MM.1S (cell line): ENCODE measurements around the gene SH3D19.

Source experiments
- DNase-seq: peaks from one replicate; pipeline ENCODE4 v3.0.0-alpha.2; 2015
- H2AFZ ChIP-seq: fragments of 300-600 bp; sonication (generic); 2 replicates; pipeline ENCODE4 v1.6.0; 2016; ENCODE audit warnings: antibody characterized with exemption, low read length
- H3F3A ChIP-seq: fragments of 300-600 bp; sonication (generic); 2 replicates; pipeline ENCODE4 v1.6.1; 2016; ENCODE audit warnings: mild to moderate bottlenecking, antibody characterized with exemption, low read length, moderate library complexity, mixed read lengths; ENCODE audit not compliant: insufficient read depth
- H3K27ac ChIP-seq: fragments of 300-600 bp; sonication (generic); 2 replicates; pipeline ENCODE4 v1.5.1; 2016; ENCODE audit warnings: mild to moderate bottlenecking, low read length
- H3K27me3 ChIP-seq: fragments of 300-600 bp; sonication (generic); replicated peaks from 2 replicates; pipeline ENCODE4 v1.6.0; 2016; ENCODE audit warnings: low read length; ENCODE audit not compliant: insufficient read depth
- H3K36me3 ChIP-seq: fragments of 300-600 bp; sonication (generic); replicated peaks from 2 replicates; pipeline ENCODE4 v1.6.1; 2016; ENCODE audit warnings: mild to moderate bottlenecking, low read length, mixed read lengths; ENCODE audit not compliant: insufficient read depth
- H3K4me1 ChIP-seq: fragments of 300-600 bp; sonication (generic); 2 replicates; pipeline ENCODE4 v1.6.1; 2016; ENCODE audit warnings: low read length, mixed read lengths
- H3K4me2 ChIP-seq: fragments of 300-600 bp; sonication (generic); 2 replicates; pipeline ENCODE4 v1.6.0; 2016; ENCODE audit warnings: low read depth, low read length
- H3K4me3 ChIP-seq: fragments of 300-600 bp; sonication (generic); 2 replicates; pipeline ENCODE4 v1.5.1; 2016; ENCODE audit warnings: low read length, mixed read lengths
- H3K79me2 ChIP-seq: fragments of 300-600 bp; sonication (generic); 2 replicates; pipeline ENCODE4 v1.6.1; 2016; ENCODE audit warnings: mixed run types, low read length, mixed read lengths
- H3K9ac ChIP-seq: fragments of 300-600 bp; sonication (generic); 2 replicates; pipeline ENCODE4 v1.6.1; 2016; ENCODE audit warnings: low read length, mixed read lengths
- H3K9me2 ChIP-seq: fragments of 300-600 bp; sonication (generic); replicated peaks from 2 replicates; pipeline ENCODE4 v1.6.1; 2016; ENCODE audit warnings: mild to moderate bottlenecking, low read length, mixed read lengths; ENCODE audit not compliant: insufficient read depth
- H3K9me3 ChIP-seq: fragments of 300-600 bp; sonication (generic); replicated peaks from 2 replicates; pipeline ENCODE4 v1.6.1; 2016; ENCODE audit warnings: mild to moderate bottlenecking, low read length, mixed read lengths; ENCODE audit not compliant: insufficient read depth
- H4K20me1 ChIP-seq: fragments of 300-600 bp; sonication (generic); 2 replicates; pipeline ENCODE4 v1.6.1; 2016; ENCODE audit warnings: mild to moderate bottlenecking, low read length, moderate library complexity, mixed read lengths; ENCODE audit not compliant: insufficient read depth
- CTCF ChIP-seq: fragments of 300-600 bp; sonication (generic); IDR thresholded peaks from 2 replicates; pipeline ENCODE4 v1.5.1; 2016; ENCODE audit warnings: antibody characterized with exemption, low read length, mixed read lengths
- EZH2 ChIP-seq: fragments of 300-600 bp; sonication (generic); optimal IDR thresholded peaks from 2 replicates; pipeline ENCODE3; 2017; ENCODE audit warnings: low read depth, mild to moderate bottlenecking, antibody characterized with exemption, low read length, mixed read lengths
- EZH2phosphoT487 ChIP-seq: fragments of 300-600 bp; sonication (generic); IDR thresholded peaks from 2 replicates; pipeline ENCODE4 v1.6.1; 2018; ENCODE audit warnings: antibody characterized with exemption, low read length

SH3D19 gene

GRCh38 chr4:151223465-151223864 lies 101.9 kb downstream of the SH3D19 start:
- no peak overlapping the region for H3K4me3 ChIP-seq
- H3K27ac ChIP-seq, result no peak overlapping the region
- no peaks in the 10 kb centered on the region for H3F3A ChIP-seq
- no peaks in the 10 kb centered on the region for H3K4me1 ChIP-seq
- DNase-seq, result no peak
- no peaks in the 10 kb centered on the region for H3K9me2 ChIP-seq
- H3K9me3 ChIP-seq, result no peaks in the 10 kb centered on the region
- H3K4me2 ChIP-seq, result no peak overlapping the region
- no peak for TF ChIP-seq CTCF
- no peak for TF ChIP-seq EZH2
- no peak for TF ChIP-seq EZH2phosphoT487
- no peaks in the 10 kb centered on the region for H3K36me3 ChIP-seq
- no peaks in the 10 kb centered on the region for H4K20me1 ChIP-seq
- no peak overlapping the region for H2AFZ ChIP-seq
- H3K27me3 ChIP-seq, result no peaks in the 10 kb centered on the region
- no peak overlapping the region for H3K9ac ChIP-seq
- no peaks in the 10 kb centered on the region for H3K79me2 ChIP-seq

DNA sequence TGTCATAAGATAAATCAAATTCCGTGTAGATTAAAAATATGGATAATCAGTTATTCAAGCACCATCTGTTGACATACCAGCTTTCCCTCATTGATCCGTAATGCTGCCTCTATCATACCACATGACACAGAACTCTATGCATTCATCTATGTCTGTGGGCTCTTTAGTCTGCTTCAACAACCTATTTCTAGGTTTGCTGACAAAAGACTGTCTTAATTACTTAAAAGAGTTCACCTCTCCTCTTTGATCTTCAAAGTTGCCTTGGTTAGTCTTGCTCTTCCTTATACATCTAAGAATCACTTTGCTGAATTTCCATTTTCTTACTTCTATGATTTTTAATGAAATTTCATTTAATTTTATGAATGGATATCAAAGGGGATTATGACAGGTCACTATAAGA lies 105.5 kb downstream of the SH3D19 start:
- Histone ChIP-seq H3K36me3 (no peaks in the 10 kb centered on the region), H3K9me2 (no peaks in the 10 kb centered on the region), H2AFZ (no peak overlapping the region), H3K4me1 (no peaks in the 10 kb centered on the region), H3K4me3 (no peak overlapping the region), H3K9ac (no peak overlapping the region), H3F3A (no peaks in the 10 kb centered on the region), H3K27ac (no peak overlapping the region), H4K20me1 (no peaks in the 10 kb centered on the region), H3K79me2 (no peaks in the 10 kb centered on the region), H3K4me2 (no peak overlapping the region), H3K9me3 (no peaks in the 10 kb centered on the region), H3K27me3 (no peaks in the 10 kb centered on the region)
- TF ChIP-seq EZH2 (no peak), EZH2phosphoT487 (no peak)
- no peak for DNase-seq

DNA sequence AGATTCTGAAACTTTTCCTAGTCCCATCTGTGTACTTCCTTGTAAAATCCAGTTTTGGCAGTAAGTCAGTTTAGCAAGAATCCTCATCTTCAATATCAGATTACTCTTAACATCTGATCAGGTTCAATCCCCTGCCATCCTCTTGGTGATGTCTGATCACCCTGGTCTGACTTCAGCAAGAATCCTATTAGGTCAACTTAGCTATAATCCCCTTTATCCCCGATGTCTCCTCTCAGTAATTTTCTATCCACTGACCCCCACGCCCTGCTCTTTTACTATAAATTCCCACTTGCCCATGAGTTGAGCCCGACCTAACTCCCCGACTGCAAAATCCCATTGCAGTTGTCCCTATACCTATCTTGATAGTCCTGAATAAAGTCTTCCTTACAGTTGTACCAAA lies 106.3 kb downstream of the SH3D19 start:
- H3K27ac ChIP-seq, result no peak overlapping the region
- H3K4me1 ChIP-seq, result no peaks in the 10 kb centered on the region
- no peaks in the 10 kb centered on the region for H3K36me3 ChIP-seq
- DNase-seq, result no peak
- no peaks in the 10 kb centered on the region for H3K9me3 ChIP-seq
- no peak overlapping the region for H3K9ac ChIP-seq
- no peak overlapping the region for H2AFZ ChIP-seq
- no peaks in the 10 kb centered on the region for H3F3A ChIP-seq
- no peak overlapping the region for H3K4me3 ChIP-seq
- H3K27me3 ChIP-seq, result no peaks in the 10 kb centered on the region
- H4K20me1 ChIP-seq, result no peaks in the 10 kb centered on the region
- H3K9me2 ChIP-seq, result no peaks in the 10 kb centered on the region
- H3K4me2 ChIP-seq, result no peak overlapping the region
- no peaks in the 10 kb centered on the region for H3K79me2 ChIP-seq
- no peak for TF ChIP-seq CTCF
- TF ChIP-seq EZH2phosphoT487, result no peak
- no peak for TF ChIP-seq EZH2

GRCh38 chr4:151218343-151218742 lies 107.1 kb downstream of the SH3D19 start:
- H3K9me2 ChIP-seq, result no peaks in the 10 kb centered on the region
- H3K4me2 ChIP-seq, result no peak overlapping the region
- H3K9me3 ChIP-seq, result no peaks in the 10 kb centered on the region
- no peak for DNase-seq
- no peaks in the 10 kb centered on the region for H3K27me3 ChIP-seq
- no peaks in the 10 kb centered on the region for H3K36me3 ChIP-seq
- H3K9ac ChIP-seq, result no peak overlapping the region
- H2AFZ ChIP-seq, result no peak overlapping the region
- H4K20me1 ChIP-seq, result no peaks in the 10 kb centered on the region
- TF ChIP-seq EZH2phosphoT487 (no peak), CTCF (no peak), EZH2 (no peak)
- H3K4me1 ChIP-seq, result no peaks in the 10 kb centered on the region
- no peak overlapping the region for H3K4me3 ChIP-seq
- H3K27ac ChIP-seq, result no peak overlapping the region
- no peaks in the 10 kb centered on the region for H3F3A ChIP-seq
- H3K79me2 ChIP-seq, result no peaks in the 10 kb centered on the region
